ENCODE data around the gene FBXW8.

Gene FBXW8

GRCh38 chr12:117039891-117040309 is 129.2 kb downstream of the FBXW8 start:
- Histone ChIP-seq H3K27me3 (peaks cover 5% of the 10 kb centered on the region; the same call in 1 of the 2 replicates), H3K4me1 (peaks cover 100% of the 10 kb centered on the region), H3K27ac (peak overlapping the region; percentile 74), H3K4me3 (0 out of 2 replicates have a peak overlapping the region, but pooled peaks have one; percentile 4), H3K9ac (peak overlapping the region; percentile 47; the same call in 1 of the 2 replicates), H4K20me1 (no peaks in the 10 kb centered on the region), H3K9me3 (no peaks in the 10 kb centered on the region), H3K4me2 (peak overlapping the region; percentile 89), H3K36me3 (no peaks in the 10 kb centered on the region)
- no peak for TF ChIP-seq Cebpa-rat (IDR thresholded peaks at IDR 0.05)

- no peaks in the 10 kb centered on the region for H3K9me3 ChIP-seq
- no peak overlapping the region for H3K4me3 ChIP-seq
- H3K4me1 ChIP-seq, result peaks cover 100% of the 10 kb centered on the region
- no peaks in the 10 kb centered on the region for H4K20me1 ChIP-seq
- TF ChIP-seq Cebpa-rat (IDR thresholded peaks at IDR 0.05), result no peak
- peak overlapping the region; percentile 89 for H3K4me2 ChIP-seq
- H3K36me3 ChIP-seq, result no peaks in the 10 kb centered on the region
- H3K9ac ChIP-seq, result peak overlapping the region; percentile 47; the same call in 1 of the 2 replicates
- H3K27ac ChIP-seq, result peak overlapping the region; percentile 74
- no peaks in the 10 kb centered on the region for H3K27me3 ChIP-seq
Measured at GRCh38 chr12:117040496-117040895, 129.7 kb downstream of the FBXW8 start.

- H3K36me3 ChIP-seq, result no peaks in the 10 kb centered on the region
- no peak overlapping the region for H3K9ac ChIP-seq
- no peak for TF ChIP-seq Cebpa-rat (IDR thresholded peaks at IDR 0.05)
- H3K4me1 ChIP-seq, result peaks cover 100% of the 10 kb centered on the region
- no peaks in the 10 kb centered on the region for H4K20me1 ChIP-seq
- H3K27me3 ChIP-seq, result no peaks in the 10 kb centered on the region
- H3K9me3 ChIP-seq, result no peaks in the 10 kb centered on the region
- H3K27ac ChIP-seq, result peak overlapping the region; percentile 19; the same call in 1 of the 2 replicates
- H3K4me2 ChIP-seq, result peak overlapping the region; percentile 89
- H3K4me3 ChIP-seq, result no peak overlapping the region
Measured at GRCh38 chr12:117041798-117042170, 131.0 kb downstream of the FBXW8 start.

- Histone ChIP-seq H3K36me3 (no peaks in the 10 kb centered on the region), H3K9ac (no peak overlapping the region), H3K27me3 (no peaks in the 10 kb centered on the region), H3K27ac (peak overlapping the region; percentile 19; the same call in 1 of the 2 replicates), H3K9me3 (no peaks in the 10 kb centered on the region), H3K4me2 (peak overlapping the region; percentile 89), H4K20me1 (no peaks in the 10 kb centered on the region), H3K4me1 (peaks cover 100% of the 10 kb centered on the region), H3K4me3 (no peak overlapping the region)
- TF ChIP-seq Cebpa-rat (IDR thresholded peaks at IDR 0.05), result no peak
Measured at GRCh38 chr12:117042171-117042842, 131.6 kb downstream of the FBXW8 start.

GRCh38 chr12:117042862-117043261 is 132.1 kb downstream of the FBXW8 start:
- Histone ChIP-seq H3K9ac (no peak overlapping the region), H3K27me3 (no peaks in the 10 kb centered on the region), H4K20me1 (no peaks in the 10 kb centered on the region), H3K4me1 (peaks cover 100% of the 10 kb centered on the region), H3K4me3 (no peak overlapping the region), H3K36me3 (no peaks in the 10 kb centered on the region), H3K4me2 (peak overlapping the region; percentile 89), H3K27ac (no peak overlapping the region), H3K9me3 (no peaks in the 10 kb centered on the region)
- no peak for TF ChIP-seq Cebpa-rat (IDR thresholded peaks at IDR 0.05)

- Histone ChIP-seq H3K4me3 (no peak overlapping the region), H3K27ac (peak overlapping the region; percentile 76; the same call in 1 of the 2 replicates), H3K27me3 (no peaks in the 10 kb centered on the region), H3K4me2 (peak overlapping the region; percentile 91), H3K4me1 (peaks cover 100% of the 10 kb centered on the region), H3K9me3 (no peaks in the 10 kb centered on the region), H3K36me3 (no peaks in the 10 kb centered on the region), H3K9ac (no peak overlapping the region), H4K20me1 (no peaks in the 10 kb centered on the region)
- no peak for TF ChIP-seq Cebpa-rat (IDR thresholded peaks at IDR 0.05)
Measured at GRCh38 chr12:117044311-117044710, 133.6 kb downstream of the FBXW8 start.

- H3K27me3 ChIP-seq, result no peaks in the 10 kb centered on the region
- no peak for TF ChIP-seq Cebpa-rat (IDR thresholded peaks at IDR 0.05)
- peak overlapping the region; percentile 91 for H3K4me2 ChIP-seq
- peaks cover 100% of the 10 kb centered on the region for H3K4me1 ChIP-seq
- no peaks in the 10 kb centered on the region for H4K20me1 ChIP-seq
- peak overlapping the region; percentile 76 for H3K27ac ChIP-seq
- peak overlapping the region; percentile 50 for H3K4me3 ChIP-seq
- H3K9ac ChIP-seq, result peak overlapping the region; percentile 65
- no peaks in the 10 kb centered on the region for H3K9me3 ChIP-seq
- no peaks in the 10 kb centered on the region for H3K36me3 ChIP-seq
Measured at GRCh38 chr12:117044790-117045159, 134.0 kb downstream of the FBXW8 start.

GRCh38 chr12:117045160-117046010 is 134.6 kb downstream of the FBXW8 start:
- peak overlapping the region; percentile 91 for H3K4me2 ChIP-seq
- TF ChIP-seq Cebpa-rat (IDR thresholded peaks at IDR 0.05), result no peak
- H3K27ac ChIP-seq, result peak overlapping the region; percentile 76
- H4K20me1 ChIP-seq, result no peaks in the 10 kb centered on the region
- no peaks in the 10 kb centered on the region for H3K27me3 ChIP-seq
- no peaks in the 10 kb centered on the region for H3K9me3 ChIP-seq
- peak overlapping the region; percentile 65 for H3K9ac ChIP-seq
- H3K4me1 ChIP-seq, result peaks cover 100% of the 10 kb centered on the region
- no peaks in the 10 kb centered on the region for H3K36me3 ChIP-seq
- peak overlapping the region; percentile 50 for H3K4me3 ChIP-seq

GRCh38 chr12:117046011-117046369 is 135.2 kb downstream of the FBXW8 start:
- Histone ChIP-seq H4K20me1 (no peaks in the 10 kb centered on the region), H3K27me3 (no peaks in the 10 kb centered on the region), H3K4me3 (0 out of 2 replicates have a peak overlapping the region, but pooled peaks have one; percentile 50), H3K27ac (peak overlapping the region; percentile 76), H3K36me3 (no peaks in the 10 kb centered on the region), H3K4me2 (peak overlapping the region; percentile 91), H3K4me1 (peaks cover 100% of the 10 kb centered on the region), H3K9ac (peak overlapping the region; percentile 65), H3K9me3 (no peaks in the 10 kb centered on the region)
- TF ChIP-seq Cebpa-rat (IDR thresholded peaks at IDR 0.05), result no peak

GRCh38 chr12:117046425-117046824 is 135.7 kb downstream of the FBXW8 start:
- Histone ChIP-seq H4K20me1 (no peaks in the 10 kb centered on the region), H3K4me2 (peak overlapping the region; percentile 91), H3K27ac (peak overlapping the region; percentile 76; the same call in 1 of the 2 replicates), H3K4me1 (peaks cover 100% of the 10 kb centered on the region), H3K27me3 (no peaks in the 10 kb centered on the region), H3K36me3 (no peaks in the 10 kb centered on the region), H3K9ac (peak overlapping the region; percentile 65; the same call in 1 of the 2 replicates), H3K4me3 (no peak overlapping the region), H3K9me3 (no peaks in the 10 kb centered on the region)
- TF ChIP-seq Cebpa-rat (IDR thresholded peaks at IDR 0.05), result no peak
